ENCODE results near the gene CALY.
A peak's percentile ranks its signal among the peaks of the same experiment; 100 is the strongest.

Gene CALY

DNA sequence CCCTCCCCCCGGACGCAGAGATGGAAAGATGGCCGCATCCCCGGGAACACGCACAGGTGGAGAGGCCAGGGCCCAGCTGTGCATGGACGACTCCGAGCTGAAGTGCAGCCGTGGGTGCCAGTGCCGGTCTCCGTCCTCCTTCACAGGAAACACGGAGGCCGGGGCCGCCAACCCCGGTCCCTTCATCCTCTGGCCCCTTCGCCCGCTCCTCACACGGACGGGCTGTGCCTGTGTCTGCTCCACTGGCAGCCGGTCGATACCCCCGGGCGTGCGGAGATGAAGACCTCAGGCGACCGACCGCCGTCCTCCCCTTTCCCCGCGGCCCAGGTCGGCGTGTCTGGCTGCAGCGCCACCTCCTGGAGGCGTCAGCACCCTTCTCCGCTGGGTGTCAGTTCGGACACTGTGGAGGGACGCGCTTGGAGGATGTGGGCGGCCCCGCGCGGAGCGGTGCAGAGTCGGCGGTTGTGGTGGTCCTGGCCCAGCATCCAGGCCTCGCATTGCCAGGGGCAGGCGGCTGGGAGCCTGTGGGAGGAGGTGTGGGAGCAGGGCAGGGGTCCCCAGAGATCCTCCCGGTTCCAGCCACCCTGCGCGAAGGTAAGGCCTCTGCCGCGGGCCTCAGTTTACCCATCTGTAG lies 18.1 kb downstream of the CALY start:
- Histone ChIP-seq H3K4me3 (ENCODE audit: low read length in 2 of 2) (peak overlapping the region; percentile 50 to 91), H3K27me3 (ENCODE audit: control insufficient read depth in 3 of 3, insufficient read depth in 3 of 3, low read depth in 1 of 3, low read length in 3 of 3) (peaks cover 0 to 5% (median 4%) of the 10 kb centered on the region in 3 experiments), H3K4ac (ENCODE audit: low read length) (no peak overlapping the region), H3K9ac (ENCODE audit: low read depth, low read length, poor library complexity) (peak overlapping the region; percentile 90), H2AFZ (ENCODE audit: low read length) (peak overlapping the region; percentile 100), H3K9me3 (replicated peaks in 1 of 2; ENCODE audit: control insufficient read depth in 2 of 2, insufficient read depth in 1 of 2, low read depth in 1 of 2, low read length in 2 of 2) (no peaks in the 10 kb centered on the region), H2BK5ac (ENCODE audit: low read length) (no peak overlapping the region), H2AK5ac (ENCODE audit: low read depth, low read length) (peak overlapping the region; percentile 37), H3K27ac (replicated peaks; ENCODE audit: low read length) (no peak overlapping the region), H4K91ac (ENCODE audit: low read depth, low read length, poor library complexity) (no peak overlapping the region), H3K18ac (ENCODE audit: low read length) (peak overlapping the region; percentile 98), H2BK12ac (ENCODE audit: low read length) (no peak overlapping the region), H3K79me1 (ENCODE audit: low read depth, low read length) (peaks cover 2% of the 10 kb centered on the region), H3K23ac (ENCODE audit: low read depth, low read length, poor library complexity) (peak overlapping the region; percentile 73), H3K14ac (ENCODE audit: low read length) (peak overlapping the region; percentile 38), H3K36me3 (replicated peaks in 1 of 2; ENCODE audit: control insufficient read depth in 2 of 2, insufficient read depth in 2 of 2, low read length in 2 of 2) (no peaks in the 10 kb centered on the region), H2BK15ac (ENCODE audit: low read length) (peak overlapping the region; percentile 89), H2BK120ac (ENCODE audit: low read depth, low read length) (peak overlapping the region; percentile 87), H4K8ac (ENCODE audit: low read depth, low read length) (no peak overlapping the region), H3K4me2 (ENCODE audit: insufficient read depth, low read length, poor library complexity, severe bottlenecking) (peak overlapping the region; percentile 62), H3K4me1 (ENCODE audit: control insufficient read depth in 2 of 2, insufficient read depth in 1 of 2, low read depth in 1 of 2, low read length in 2 of 2) (peaks cover 0 to 2% of the 10 kb centered on the region in 2 donors)
- DNase-seq (ENCODE audit: low spot score), result no peak
- no CpG with 5 or more reads among the region's 51 CpGs for WGBS, 2 donors (ENCODE audit: extremely low coverage in 2 of 2, insufficient read length in 2 of 2, insufficient replicate concordance in 1 of 2)

DNA sequence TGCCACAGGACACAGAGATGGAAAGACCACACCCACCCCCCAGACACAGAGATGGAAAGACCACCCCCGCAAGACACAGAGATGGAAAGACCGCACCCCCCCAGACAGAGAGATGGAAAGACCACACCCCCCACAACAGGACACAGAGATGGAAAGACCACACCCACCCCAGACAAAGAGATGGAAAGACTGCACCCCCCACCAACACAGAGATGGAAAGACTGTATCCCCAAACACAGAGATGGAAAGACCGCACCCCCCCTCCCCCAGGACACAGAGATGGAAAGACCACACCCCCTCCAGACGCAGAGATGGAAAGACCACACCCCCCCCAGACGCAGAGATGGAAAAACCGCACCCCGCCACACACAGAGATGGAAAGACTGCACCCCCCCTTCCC lies 20.0 kb downstream of the CALY start:
- peaks cover 8 to 15% of the 10 kb centered on the region in 2 donors for H3K36me3 ChIP-seq (replicated peaks in 1 of 2; ENCODE audit: control insufficient read depth in 2 of 2, insufficient read depth in 2 of 2, low read length in 2 of 2)
- H3K4me3 ChIP-seq (ENCODE audit: low read length in 2 of 2), result no peak overlapping the region
- peaks cover 0 to 2% of the 10 kb centered on the region in 2 donors for H3K4me1 ChIP-seq (ENCODE audit: control insufficient read depth in 2 of 2, insufficient read depth in 1 of 2, low read depth in 1 of 2, low read length in 2 of 2)
- H4K91ac ChIP-seq (ENCODE audit: low read depth, low read length, poor library complexity), result no peak overlapping the region
- no peak overlapping the region for H2BK120ac ChIP-seq (ENCODE audit: low read depth, low read length)
- H3K14ac ChIP-seq (ENCODE audit: low read length), result no peak overlapping the region
- WGBS, 2 donors (ENCODE audit: extremely low coverage in 2 of 2, insufficient read length in 2 of 2, insufficient replicate concordance in 1 of 2), result no CpG with 5 or more reads among the region's 7 CpGs
- H3K4me2 ChIP-seq (ENCODE audit: insufficient read depth, low read length, poor library complexity, severe bottlenecking), result no peak overlapping the region
- H2BK15ac ChIP-seq (ENCODE audit: low read length), result no peak overlapping the region
- no peaks in the 10 kb centered on the region for H3K9me3 ChIP-seq (replicated peaks in 1 of 2; ENCODE audit: control insufficient read depth in 2 of 2, insufficient read depth in 1 of 2, low read depth in 1 of 2, low read length in 2 of 2)
- no peak overlapping the region for H2BK12ac ChIP-seq (ENCODE audit: low read length)
- no peak overlapping the region for H3K18ac ChIP-seq (ENCODE audit: low read length)
- no peak for DNase-seq (ENCODE audit: low spot score)
- no peak overlapping the region for H3K4ac ChIP-seq (ENCODE audit: low read length)
- H3K27me3 ChIP-seq (ENCODE audit: control insufficient read depth in 3 of 3, insufficient read depth in 3 of 3, low read depth in 1 of 3, low read length in 3 of 3), result peaks cover 0 to 5% (median 4%) of the 10 kb centered on the region in 3 experiments
- H2AFZ ChIP-seq (ENCODE audit: low read length), result no peak overlapping the region
- no peak overlapping the region for H2AK5ac ChIP-seq (ENCODE audit: low read depth, low read length)
- no peak overlapping the region for H3K9ac ChIP-seq (ENCODE audit: low read depth, low read length, poor library complexity)
- no peak overlapping the region for H2BK5ac ChIP-seq (ENCODE audit: low read length)
- H3K23ac ChIP-seq (ENCODE audit: low read depth, low read length, poor library complexity), result no peak overlapping the region
- H3K27ac ChIP-seq (replicated peaks; ENCODE audit: low read length), result no peak overlapping the region
- peaks cover 2% of the 10 kb centered on the region for H3K79me1 ChIP-seq (ENCODE audit: low read depth, low read length)
- H4K8ac ChIP-seq (ENCODE audit: low read depth, low read length), result no peak overlapping the region

DNA sequence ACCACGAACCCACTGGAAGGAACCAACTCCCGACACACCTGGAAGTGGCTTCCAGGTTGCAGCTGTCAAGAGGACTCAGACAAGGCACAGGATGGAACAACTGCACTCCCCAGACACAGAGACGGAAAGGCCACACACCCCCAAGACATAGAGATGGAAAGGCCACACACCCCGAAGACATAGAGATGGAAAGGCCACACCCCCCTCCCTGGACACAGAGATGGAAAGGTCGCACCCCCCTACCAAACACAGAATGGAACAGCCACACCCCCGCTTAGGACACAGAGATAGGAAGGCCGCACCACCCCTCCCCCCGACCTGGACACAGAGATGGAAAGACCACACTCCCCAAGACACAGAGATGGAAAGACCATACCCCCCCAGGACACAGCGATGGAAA lies 20.4 kb downstream of the CALY start:
- no peak for DNase-seq (ENCODE audit: low spot score)
- no peak overlapping the region for H3K14ac ChIP-seq (ENCODE audit: low read length)
- H3K27ac ChIP-seq (replicated peaks; ENCODE audit: low read length), result no peak overlapping the region
- no peak overlapping the region for H3K9ac ChIP-seq (ENCODE audit: low read depth, low read length, poor library complexity)
- H2BK120ac ChIP-seq (ENCODE audit: low read depth, low read length), result no peak overlapping the region
- peaks cover 11 to 20% of the 10 kb centered on the region in 2 donors for H3K36me3 ChIP-seq (replicated peaks in 1 of 2; ENCODE audit: control insufficient read depth in 2 of 2, insufficient read depth in 2 of 2, low read length in 2 of 2)
- no peak overlapping the region for H3K18ac ChIP-seq (ENCODE audit: low read length)
- no peak overlapping the region for H3K4ac ChIP-seq (ENCODE audit: low read length)
- no peak overlapping the region for H4K91ac ChIP-seq (ENCODE audit: low read depth, low read length, poor library complexity)
- H3K4me1 ChIP-seq (ENCODE audit: control insufficient read depth in 2 of 2, insufficient read depth in 1 of 2, low read depth in 1 of 2, low read length in 2 of 2), result peaks cover 0 to 2% of the 10 kb centered on the region in 2 donors
- no peak overlapping the region for H2AK5ac ChIP-seq (ENCODE audit: low read depth, low read length)
- no peaks in the 10 kb centered on the region for H3K9me3 ChIP-seq (replicated peaks in 1 of 2; ENCODE audit: control insufficient read depth in 2 of 2, insufficient read depth in 1 of 2, low read depth in 1 of 2, low read length in 2 of 2)
- no peak overlapping the region for H3K4me3 ChIP-seq (ENCODE audit: low read length in 2 of 2)
- H4K8ac ChIP-seq (ENCODE audit: low read depth, low read length), result no peak overlapping the region
- H2BK5ac ChIP-seq (ENCODE audit: low read length), result no peak overlapping the region
- H3K4me2 ChIP-seq (ENCODE audit: insufficient read depth, low read length, poor library complexity, severe bottlenecking), result no peak overlapping the region
- H2BK15ac ChIP-seq (ENCODE audit: low read length), result no peak overlapping the region
- no CpG with 5 or more reads among the region's 9 CpGs for WGBS, 2 donors (ENCODE audit: extremely low coverage in 2 of 2, insufficient read length in 2 of 2, insufficient replicate concordance in 1 of 2)
- no peak overlapping the region for H2BK12ac ChIP-seq (ENCODE audit: low read length)
- no peak overlapping the region for H3K23ac ChIP-seq (ENCODE audit: low read depth, low read length, poor library complexity)
- peaks cover 2% of the 10 kb centered on the region for H3K79me1 ChIP-seq (ENCODE audit: low read depth, low read length)
- H3K27me3 ChIP-seq (ENCODE audit: control insufficient read depth in 3 of 3, insufficient read depth in 3 of 3, low read depth in 1 of 3, low read length in 3 of 3), result peaks cover 0 to 5% (median 4%) of the 10 kb centered on the region in 3 experiments
- no peak overlapping the region for H2AFZ ChIP-seq (ENCODE audit: low read length)

DNA sequence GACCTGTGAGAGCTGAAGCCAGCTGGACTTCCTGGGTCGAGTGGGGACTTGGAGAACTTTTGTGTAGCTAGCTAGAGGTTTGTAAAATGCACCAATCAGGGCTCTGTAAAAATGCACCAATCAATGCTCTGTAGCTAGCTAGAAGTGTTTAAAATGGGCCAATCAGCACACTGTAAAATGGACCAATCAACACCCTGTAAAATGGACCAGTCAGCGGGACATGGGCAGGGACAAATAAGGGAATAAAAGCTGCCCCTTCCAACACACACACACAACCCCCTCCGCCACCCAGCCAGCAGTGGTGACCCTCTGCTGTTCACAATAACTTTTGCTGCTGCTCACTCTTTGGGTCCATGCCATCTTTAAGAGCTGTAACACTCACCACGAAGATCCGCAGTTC lies 20.8 kb downstream of the CALY start:
- Histone ChIP-seq H3K27ac (replicated peaks; ENCODE audit: low read length) (no peak overlapping the region), H3K4me2 (ENCODE audit: insufficient read depth, low read length, poor library complexity, severe bottlenecking) (no peak overlapping the region), H3K23ac (ENCODE audit: low read depth, low read length, poor library complexity) (no peak overlapping the region), H4K91ac (ENCODE audit: low read depth, low read length, poor library complexity) (no peak overlapping the region), H2BK5ac (ENCODE audit: low read length) (no peak overlapping the region), H2BK12ac (ENCODE audit: low read length) (no peak overlapping the region), H3K9me3 (replicated peaks in 1 of 2; ENCODE audit: control insufficient read depth in 2 of 2, insufficient read depth in 1 of 2, low read depth in 1 of 2, low read length in 2 of 2) (no peaks in the 10 kb centered on the region), H3K4ac (ENCODE audit: low read length) (no peak overlapping the region), H3K18ac (ENCODE audit: low read length) (no peak overlapping the region), H2AFZ (ENCODE audit: low read length) (no peak overlapping the region), H3K27me3 (ENCODE audit: control insufficient read depth in 3 of 3, insufficient read depth in 3 of 3, low read depth in 1 of 3, low read length in 3 of 3) (peaks cover 0 to 5% (median 4%) of the 10 kb centered on the region in 3 experiments), H2BK120ac (ENCODE audit: low read depth, low read length) (no peak overlapping the region), H2AK5ac (ENCODE audit: low read depth, low read length) (no peak overlapping the region), H3K9ac (ENCODE audit: low read depth, low read length, poor library complexity) (no peak overlapping the region), H3K36me3 (replicated peaks in 1 of 2; ENCODE audit: control insufficient read depth in 2 of 2, insufficient read depth in 2 of 2, low read length in 2 of 2) (peaks cover 11 to 24% of the 10 kb centered on the region in 2 donors), H3K14ac (ENCODE audit: low read length) (no peak overlapping the region), H3K4me3 (ENCODE audit: low read length in 2 of 2) (no peak overlapping the region), H3K79me1 (ENCODE audit: low read depth, low read length) (peaks cover 2% of the 10 kb centered on the region), H3K4me1 (ENCODE audit: control insufficient read depth in 2 of 2, insufficient read depth in 1 of 2, low read depth in 1 of 2, low read length in 2 of 2) (peaks cover 0 to 2% of the 10 kb centered on the region in 2 donors), H2BK15ac (ENCODE audit: low read length) (no peak overlapping the region), H4K8ac (ENCODE audit: low read depth, low read length) (no peak overlapping the region)
- DNase-seq (ENCODE audit: low spot score), result no peak
- no CpG with 5 or more reads among the region's 5 CpGs for WGBS, 2 donors (ENCODE audit: extremely low coverage in 2 of 2, insufficient read length in 2 of 2, insufficient replicate concordance in 1 of 2)
